H9 (cell line): Measurements from ENCODE around the gene KREMEN1. TPM values are rescaled to one million over a fixed set of nuclear protein-coding genes. Genes with fewer than 3 reads are reported as not detected.

Experiments
- DNase-seq: peaks from one replicate; pipeline ENCODE4 v3.0.0-alpha.2; 2017
- H2AFZ ChIP-seq: one replicate; pipeline ENCODE4 v1.6.1; 2013; ENCODE audit warnings: mild to moderate bottlenecking, low read length, control low read depth, moderate library complexity
- H2AK5ac ChIP-seq: 2 replicates; pipeline ENCODE4 v1.6.1; 2013; ENCODE audit warnings: low read length, control low read depth, mixed read lengths; ENCODE audit not compliant: insufficient read length
- H2BK120ac ChIP-seq: one replicate; pipeline ENCODE4 v1.6.1; 2013; ENCODE audit warnings: low read depth, mild to moderate bottlenecking, low read length, control low read depth, inconsistent platforms; ENCODE audit not compliant: poor library complexity, severe bottlenecking
- H2BK12ac ChIP-seq: 2 replicates; pipeline ENCODE4 v1.6.1; 2013; ENCODE audit warnings: low read length, control low read depth, mixed read lengths, low read depth; ENCODE audit not compliant: insufficient read length
- H2BK15ac ChIP-seq: 2 replicates; pipeline ENCODE4 v1.6.1; 2013; ENCODE audit warnings: low read depth, low read length, control low read depth
- H2BK20ac ChIP-seq: one replicate; pipeline ENCODE4 v1.6.1; 2013; ENCODE audit warnings: low read depth, mild to moderate bottlenecking, low read length, control low read depth, inconsistent platforms; ENCODE audit not compliant: poor library complexity, severe bottlenecking
- H2BK5ac ChIP-seq: 2 replicates; pipeline ENCODE4 v1.6.1; 2013; ENCODE audit warnings: low read length, control low read depth, mixed read lengths; ENCODE audit not compliant: insufficient read length
- H3K14ac ChIP-seq: 2 replicates; pipeline ENCODE4 v1.6.1; 2013; ENCODE audit warnings: low read length, control low read depth; ENCODE audit not compliant: insufficient read depth
- H3K18ac ChIP-seq: 2 replicates; pipeline ENCODE4 v1.6.1; 2013; ENCODE audit warnings: low read depth, mild to moderate bottlenecking, mixed read lengths, low read length, control low read depth; ENCODE audit not compliant: insufficient read length
- H3K23ac ChIP-seq: 2 replicates; pipeline ENCODE4 v1.6.1; 2013; ENCODE audit warnings: low read length, control low read depth, mixed read lengths, low read depth; ENCODE audit not compliant: insufficient read length
- H3K23me2 ChIP-seq: 2 replicates; pipeline ENCODE4 v1.6.1; 2013; ENCODE audit warnings: low read depth, mild to moderate bottlenecking, mixed read lengths, low read length, control low read depth; ENCODE audit not compliant: insufficient read length, poor library complexity, severe bottlenecking
- H3K27ac ChIP-seq: 2 replicates; pipeline ENCODE4 v1.5.1; 2013; ENCODE audit warnings: low read length, control low read depth, mixed read lengths, low read depth; ENCODE audit not compliant: insufficient read length
- H3K27me3 ChIP-seq: 2 replicates; pipeline ENCODE4 v1.6.1; 2013; ENCODE audit warnings: low read length, control low read depth, inconsistent platforms; ENCODE audit not compliant: insufficient read depth
- H3K4ac ChIP-seq: 2 replicates; pipeline ENCODE4 v1.6.1; 2013; ENCODE audit warnings: low read depth, mild to moderate bottlenecking, control low read depth, inconsistent platforms, low read length, moderate library complexity
- H3K4me1 ChIP-seq: 2 replicates; pipeline ENCODE4 v1.6.1; 2013; ENCODE audit warnings: low read length, control low read depth, inconsistent platforms; ENCODE audit not compliant: insufficient read depth
- H3K4me2 ChIP-seq: 2 replicates; pipeline ENCODE4 v1.6.1; 2013; ENCODE audit warnings: low read length, control low read depth, mixed read lengths; ENCODE audit not compliant: insufficient read length, insufficient read depth
- H3K56ac ChIP-seq: 2 replicates; pipeline ENCODE4 v1.6.1; 2013; ENCODE audit warnings: low read depth, mild to moderate bottlenecking, mixed read lengths, low read length, control low read depth; ENCODE audit not compliant: insufficient read length
- H3K79me1 ChIP-seq: 2 replicates; pipeline ENCODE4 v1.6.1; 2013; ENCODE audit warnings: low read depth, mild to moderate bottlenecking, moderate library complexity, low read length, control low read depth, inconsistent platforms; ENCODE audit not compliant: insufficient read depth, poor library complexity, severe bottlenecking
- H3K79me2 ChIP-seq: 2 replicates; pipeline ENCODE4 v1.6.1; 2013; ENCODE audit warnings: low read length, control low read depth, inconsistent platforms; ENCODE audit not compliant: insufficient read depth
- H3K9ac ChIP-seq: 2 replicates; pipeline ENCODE4 v1.6.1; 2013; ENCODE audit warnings: low read length, control low read depth, mixed read lengths; ENCODE audit not compliant: insufficient read length; ENCODE audit errors: extremely low read depth
- H3K9me3 ChIP-seq: one replicate; pipeline ENCODE4 v1.6.1; 2013; ENCODE audit warnings: low read depth, low read length, inconsistent platforms; ENCODE audit not compliant: control insufficient read depth
- H3T11ph ChIP-seq: one replicate; pipeline ENCODE4 v1.6.1; 2013; ENCODE audit warnings: mild to moderate bottlenecking, low read length, control low read depth, inconsistent platforms
- H4K20me1 ChIP-seq: one replicate; pipeline ENCODE4 v1.6.1; 2013; ENCODE audit not compliant: control insufficient read depth, insufficient read length, insufficient read depth
- H4K5ac ChIP-seq: 2 replicates; pipeline ENCODE4 v1.6.1; 2013; ENCODE audit warnings: low read depth, mild to moderate bottlenecking, mixed read lengths, low read length, control low read depth; ENCODE audit not compliant: insufficient read length
- H4K8ac ChIP-seq: replicated peaks from 2 replicates; pipeline ENCODE4 v1.6.1; 2013; ENCODE audit warnings: low read length, control low read depth, mixed read lengths, low read depth; ENCODE audit not compliant: insufficient read length
- H4K91ac ChIP-seq: 2 replicates; pipeline ENCODE4 v1.6.1; 2013; ENCODE audit warnings: low read depth, mild to moderate bottlenecking, moderate library complexity, mixed read lengths, low read length, control low read depth; ENCODE audit not compliant: insufficient read length
- H3K27ac Mint-ChIP-seq, 3 experiments: 2 replicates in 2 of 3; 3 replicates in 1 of 3; pipeline ENCODE4 v1.8.0; 2020 to 2021; ENCODE audit warnings: mixed read lengths in 3 of 3, mild to moderate bottlenecking in 1 of 3, moderate library complexity in 1 of 3
- H3K27me3 Mint-ChIP-seq: 2 replicates; pipeline ENCODE4 v1.8.0; 2021; ENCODE audit warnings: low read depth, mild to moderate bottlenecking, moderate library complexity, mixed read lengths
- H3K36me3 Mint-ChIP-seq, 3 experiments: 2 replicates in 2 of 3; 3 replicates in 1 of 3; pipeline ENCODE4 v1.8.0; 2020 to 2021; ENCODE audit warnings: low read depth in 3 of 3, mixed read lengths in 3 of 3; ENCODE audit not compliant: insufficient read depth in 1 of 3
- H3K4me1 Mint-ChIP-seq, 2 experiments: 2 replicates each; pipeline ENCODE4 v1.8.0; 2020; ENCODE audit warnings: mixed read lengths in 2 of 2
- H3K4me3 Mint-ChIP-seq, 2 experiments: 2 replicates in 1 of 2; 3 replicates in 1 of 2; pipeline ENCODE4 v1.8.0; 2020 to 2021; ENCODE audit warnings: mild to moderate bottlenecking in 2 of 2, mixed read lengths in 2 of 2, moderate library complexity in 1 of 2
- H3K9me3 Mint-ChIP-seq, 2 experiments: 2 replicates in 1 of 2; 3 replicates in 1 of 2; pipeline ENCODE4 v1.8.0; 2020; ENCODE audit warnings: mild to moderate bottlenecking in 2 of 2, mixed read lengths in 2 of 2, moderate library complexity in 1 of 2
- WGBS: extraction: QIAGEN DNeasy Blood & Tissue Kit; methylation state at CpG from one replicate; pipeline ENCODE4 v1.1.7; 2013; ENCODE audit warnings: missing lambda C conversion rate, low lambda C conversion rate, mixed read lengths; ENCODE audit not compliant: insufficient read length; ENCODE audit errors: extremely low coverage; 5-methylcytosine and 5-hydroxymethylcytosine counted together
- total RNA-seq: library from RNA; stranded (reverse); gene quantifications from 2 replicates; pipeline ENCODE4 v1.2.1, GENCODE V29; 2021
- TF ChIP-seq, protein P1 (sequence below): fragments of 200-600 bp; sonication (generic); conservative IDR thresholded peaks from 3 replicates; pipeline ENCODE4 v1.8.0; 2021; ENCODE audit warnings: antibody characterized with exemption, mild to moderate bottlenecking

Gene KREMEN1
- total RNA-seq, 1 experiment from 2014 or later = 2.4 TPM

DNA sequence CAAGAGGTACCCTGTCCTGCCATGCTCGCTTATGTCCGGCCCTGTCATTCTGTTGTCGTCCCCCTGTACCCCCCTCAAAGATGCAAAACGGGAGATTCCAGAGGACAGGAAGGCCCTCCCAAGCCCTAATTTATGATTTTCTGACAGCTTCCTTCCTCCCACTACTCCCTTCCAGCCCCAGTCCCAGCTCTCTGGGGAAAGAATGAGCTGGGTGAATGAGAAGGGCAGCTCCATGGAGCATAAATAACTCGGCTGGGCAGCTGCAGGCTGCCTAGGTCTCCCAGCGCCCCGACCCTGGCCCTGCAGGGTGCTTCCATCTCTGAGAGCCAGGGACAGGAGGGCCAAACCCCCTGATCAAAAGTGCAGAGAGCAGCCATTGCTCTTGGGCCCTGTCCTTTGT is 128.9 kb downstream of the KREMEN1 start:
- TF ChIP-seq, protein P1, sequence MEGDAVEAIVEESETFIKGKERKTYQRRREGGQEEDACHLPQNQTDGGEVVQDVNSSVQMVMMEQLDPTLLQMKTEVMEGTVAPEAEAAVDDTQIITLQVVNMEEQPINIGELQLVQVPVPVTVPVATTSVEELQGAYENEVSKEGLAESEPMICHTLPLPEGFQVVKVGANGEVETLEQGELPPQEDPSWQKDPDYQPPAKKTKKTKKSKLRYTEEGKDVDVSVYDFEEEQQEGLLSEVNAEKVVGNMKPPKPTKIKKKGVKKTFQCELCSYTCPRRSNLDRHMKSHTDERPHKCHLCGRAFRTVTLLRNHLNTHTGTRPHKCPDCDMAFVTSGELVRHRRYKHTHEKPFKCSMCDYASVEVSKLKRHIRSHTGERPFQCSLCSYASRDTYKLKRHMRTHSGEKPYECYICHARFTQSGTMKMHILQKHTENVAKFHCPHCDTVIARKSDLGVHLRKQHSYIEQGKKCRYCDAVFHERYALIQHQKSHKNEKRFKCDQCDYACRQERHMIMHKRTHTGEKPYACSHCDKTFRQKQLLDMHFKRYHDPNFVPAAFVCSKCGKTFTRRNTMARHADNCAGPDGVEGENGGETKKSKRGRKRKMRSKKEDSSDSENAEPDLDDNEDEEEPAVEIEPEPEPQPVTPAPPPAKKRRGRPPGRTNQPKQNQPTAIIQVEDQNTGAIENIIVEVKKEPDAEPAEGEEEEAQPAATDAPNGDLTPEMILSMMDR = no peak

More for the DNA sequence above, 128.9 kb downstream of the KREMEN1 start:
- no peak overlapping the region for H3K18ac ChIP-seq
- H3K14ac ChIP-seq = no peak overlapping the region
- no peak overlapping the region for H3K23ac ChIP-seq
- no peaks in the 10 kb centered on the region for H3K9me3 ChIP-seq
- DNase-seq = no peak
- no peak overlapping the region for H2AK5ac ChIP-seq
- no peak overlapping the region for H3K27ac Mint-ChIP-seq
- no peak overlapping the region for H3K27ac ChIP-seq
- H3K4me3 Mint-ChIP-seq = no peak overlapping the region
- H2BK20ac ChIP-seq = no peak overlapping the region
- peaks cover 21% of the 10 kb centered on the region for H3K27me3 Mint-ChIP-seq
- no peak overlapping the region for H2BK15ac ChIP-seq
- H2BK5ac ChIP-seq = no peak overlapping the region
- H2BK120ac ChIP-seq = no peak overlapping the region
- WGBS = no CpG with 5 or more reads among the region's 7 CpGs
- H3K56ac ChIP-seq = no peak overlapping the region
- H3K4me1 ChIP-seq = no peaks in the 10 kb centered on the region
- no peak overlapping the region for H3K4me2 ChIP-seq
- no peak overlapping the region for H4K8ac ChIP-seq
- H4K20me1 ChIP-seq = no peaks in the 10 kb centered on the region
- no peak overlapping the region for H3K9ac ChIP-seq
- peaks cover 15 to 18% of the 10 kb centered on the region in 2 experiments for H3K4me1 Mint-ChIP-seq
- H3K4ac ChIP-seq = no peak overlapping the region
- peaks cover 4% of the 10 kb centered on the region for H3K23me2 ChIP-seq
- no peak overlapping the region for H2BK12ac ChIP-seq
- H4K5ac ChIP-seq = no peak overlapping the region
- H3K27me3 ChIP-seq = no peaks in the 10 kb centered on the region
- no peaks in the 10 kb centered on the region; a peak in 1 of 7 replicates for H3K36me3 Mint-ChIP-seq
- H3T11ph ChIP-seq = no peak overlapping the region
- no peaks in the 10 kb centered on the region; a peak in 1 of 5 replicates for H3K9me3 Mint-ChIP-seq
- H3K79me1 ChIP-seq = no peaks in the 10 kb centered on the region
- H4K91ac ChIP-seq = no peak overlapping the region
- no peak overlapping the region for H2AFZ ChIP-seq
- H3K79me2 ChIP-seq = no peaks in the 10 kb centered on the region
